Right atrium auricular region (tissue), 2 donors: Measurements from ENCODE around the gene CLEC4M. TPM values are rescaled to one million over a fixed set of nuclear protein-coding genes. Genes with fewer than 3 reads are reported as not detected.

Experiments used
- DNase-seq: peaks from one replicate; pipeline ENCODE4 v3.0.0-alpha.2; 2019; ENCODE audit warnings: low spot score
- H3K27ac ChIP-seq, 2 donors: fragments of 200-600 bp; sonication (generic); 1 replicate in 1 of 2; 2 replicates in 1 of 2; pipeline ENCODE4 v1.5.1; 2016 to 2019
- H3K27me3 ChIP-seq, 2 donors: fragments of 200-600 bp; sonication (generic); one replicate each; pipeline versions ENCODE4 v1.5.1 to v1.6.0; 2017 to 2019
- H3K36me3 ChIP-seq: fragments of 200-600 bp; sonication (generic); one replicate; pipeline ENCODE4 v1.5.1; 2016
- H3K4me1 ChIP-seq, 2 donors: fragments of 200-600 bp; sonication (generic); one replicate each; pipeline versions ENCODE4 v1.5.1 to v1.6.0; 2017 to 2019
- H3K4me3 ChIP-seq, 2 donors: fragments of 200-600 bp; sonication (generic); 1 replicate in 1 of 2; 2 replicates in 1 of 2; pipeline ENCODE4 v1.5.1; 2017 to 2019; ENCODE audit warnings: mild to moderate bottlenecking in 1 of 2, moderate library complexity in 1 of 2
- H3K9me3 ChIP-seq, 2 donors: fragments of 200-600 bp; sonication (generic); one replicate each; pipeline ENCODE4 v1.5.1; 2019
- total RNA-seq, 2 donors: library from RNA; depleted of rRNA; stranded (reverse); fragments of >200 nt; gene quantifications; one replicate each; pipeline ENCODE4 v1.1.0, GENCODE V29; 2016
- TF ChIP-seq, protein P1 (sequence below), 2 donors: fragments of 200-600 bp; sonication (generic); IDR thresholded peaks; one replicate each; pipeline ENCODE4 v1.5.1; 2019; ENCODE audit warnings: antibody characterized with exemption in 2 of 2

The CLEC4M gene, protein sequence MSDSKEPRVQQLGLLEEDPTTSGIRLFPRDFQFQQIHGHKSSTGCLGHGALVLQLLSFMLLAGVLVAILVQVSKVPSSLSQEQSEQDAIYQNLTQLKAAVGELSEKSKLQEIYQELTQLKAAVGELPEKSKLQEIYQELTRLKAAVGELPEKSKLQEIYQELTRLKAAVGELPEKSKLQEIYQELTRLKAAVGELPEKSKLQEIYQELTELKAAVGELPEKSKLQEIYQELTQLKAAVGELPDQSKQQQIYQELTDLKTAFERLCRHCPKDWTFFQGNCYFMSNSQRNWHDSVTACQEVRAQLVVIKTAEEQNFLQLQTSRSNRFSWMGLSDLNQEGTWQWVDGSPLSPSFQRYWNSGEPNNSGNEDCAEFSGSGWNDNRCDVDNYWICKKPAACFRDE
- total RNA-seq, result not detected

DNA sequence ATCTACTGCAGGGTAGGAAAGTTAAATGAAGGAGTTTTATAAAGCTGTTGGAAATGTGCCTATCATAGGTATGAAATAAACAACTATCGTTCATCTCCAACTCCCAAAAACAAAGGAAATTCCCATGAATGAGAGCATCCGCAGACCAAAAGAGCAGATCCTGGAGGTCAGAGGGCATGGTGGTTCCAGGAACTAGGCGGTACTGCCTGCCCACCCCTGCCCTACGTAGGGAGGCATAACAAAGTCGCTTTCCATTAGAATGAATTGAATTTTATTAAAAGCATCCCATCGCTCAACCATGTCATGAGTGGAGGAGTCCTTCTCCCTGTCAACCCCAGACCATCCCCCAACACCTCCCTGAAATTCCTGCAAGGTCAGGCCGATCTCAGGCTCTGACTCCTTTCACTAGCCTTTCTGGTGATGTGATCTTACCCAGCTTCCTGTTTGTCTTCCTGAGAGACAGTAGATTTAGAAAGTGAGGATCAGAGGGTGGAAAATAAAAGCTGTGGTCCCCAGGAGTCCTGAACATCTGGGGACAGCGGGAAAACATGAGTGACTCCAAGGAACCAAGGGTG, at the start of gene CLEC4M:
TSS of gene CLEC4M (plus strand) at position 525 of the 575 bp plus-strand sequence. CDS start at position 549, 24 bp downstream.
- Histone ChIP-seq H3K4me3 (no peak within 1 kb of the TSS), H3K4me1 (no peaks in the 10 kb centered on the region), H3K36me3 (no peaks in the 10 kb centered on the region), H3K27me3 (no peaks in the 10 kb centered on the region), H3K9me3 (peaks cover 0 to 24% of the 10 kb centered on the region in 2 donors), H3K27ac (no peak within 1 kb of the TSS)
- TF ChIP-seq, protein P1, sequence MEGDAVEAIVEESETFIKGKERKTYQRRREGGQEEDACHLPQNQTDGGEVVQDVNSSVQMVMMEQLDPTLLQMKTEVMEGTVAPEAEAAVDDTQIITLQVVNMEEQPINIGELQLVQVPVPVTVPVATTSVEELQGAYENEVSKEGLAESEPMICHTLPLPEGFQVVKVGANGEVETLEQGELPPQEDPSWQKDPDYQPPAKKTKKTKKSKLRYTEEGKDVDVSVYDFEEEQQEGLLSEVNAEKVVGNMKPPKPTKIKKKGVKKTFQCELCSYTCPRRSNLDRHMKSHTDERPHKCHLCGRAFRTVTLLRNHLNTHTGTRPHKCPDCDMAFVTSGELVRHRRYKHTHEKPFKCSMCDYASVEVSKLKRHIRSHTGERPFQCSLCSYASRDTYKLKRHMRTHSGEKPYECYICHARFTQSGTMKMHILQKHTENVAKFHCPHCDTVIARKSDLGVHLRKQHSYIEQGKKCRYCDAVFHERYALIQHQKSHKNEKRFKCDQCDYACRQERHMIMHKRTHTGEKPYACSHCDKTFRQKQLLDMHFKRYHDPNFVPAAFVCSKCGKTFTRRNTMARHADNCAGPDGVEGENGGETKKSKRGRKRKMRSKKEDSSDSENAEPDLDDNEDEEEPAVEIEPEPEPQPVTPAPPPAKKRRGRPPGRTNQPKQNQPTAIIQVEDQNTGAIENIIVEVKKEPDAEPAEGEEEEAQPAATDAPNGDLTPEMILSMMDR (IDR thresholded peaks at IDR 0.05), result no peak
- no peak for DNase-seq

DNA sequence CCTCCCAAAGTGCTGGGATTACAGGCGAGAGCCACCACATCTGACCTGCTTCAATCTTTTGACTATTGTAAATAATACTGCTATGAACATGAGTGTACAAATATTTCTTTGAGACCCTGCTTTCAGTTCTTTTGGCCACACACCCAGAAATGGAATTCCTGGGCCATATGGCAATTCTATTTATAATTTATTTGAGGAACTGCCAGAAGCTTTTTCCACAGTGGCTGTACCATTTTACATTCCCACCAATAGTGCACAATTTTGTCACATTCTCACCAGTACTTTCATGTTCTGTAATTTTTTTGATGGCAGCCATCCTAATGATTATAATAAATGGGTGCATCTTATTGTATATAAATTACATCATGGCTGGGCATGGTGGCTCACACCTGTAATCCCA, 47.4 kb upstream of the CLEC4M start:
- Histone ChIP-seq H3K27me3 (no peaks in the 10 kb centered on the region), H3K4me3 (no peak overlapping the region), H3K4me1 (no peaks in the 10 kb centered on the region), H3K36me3 (no peaks in the 10 kb centered on the region), H3K27ac (no peak overlapping the region), H3K9me3 (peaks cover 0 to 8% of the 10 kb centered on the region in 2 donors)
- no peak for DNase-seq
- TF ChIP-seq, protein P1 (IDR thresholded peaks at IDR 0.05), result no peak

DNA sequence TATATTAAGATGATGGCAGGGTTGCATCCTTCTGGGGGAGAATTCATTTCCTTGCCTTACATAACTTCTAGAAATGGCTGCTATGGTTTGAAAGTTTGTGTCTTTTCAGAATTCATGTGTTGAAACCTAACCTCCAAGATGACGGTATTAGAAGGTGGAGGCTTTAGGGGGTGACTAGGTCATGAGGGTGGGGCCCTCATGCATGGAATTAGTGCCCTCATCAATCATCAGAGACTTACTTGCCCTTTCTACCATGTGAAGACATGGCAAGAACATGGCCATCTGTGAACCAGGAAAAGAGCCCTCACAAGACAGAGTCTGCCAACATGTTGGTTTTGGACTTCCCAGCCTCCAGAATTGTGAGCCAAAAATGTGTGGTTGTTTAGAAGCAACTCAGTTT, 46.3 kb upstream of the CLEC4M start:
- TF ChIP-seq, protein P1 (IDR thresholded peaks at IDR 0.05), result no peak
- no peak overlapping the region for H3K27ac ChIP-seq
- H3K9me3 ChIP-seq, result peaks cover 0 to 8% of the 10 kb centered on the region in 2 donors
- no peak for DNase-seq
- H3K27me3 ChIP-seq, result no peaks in the 10 kb centered on the region
- H3K4me1 ChIP-seq, result no peaks in the 10 kb centered on the region
- H3K4me3 ChIP-seq, result no peak overlapping the region
- no peaks in the 10 kb centered on the region for H3K36me3 ChIP-seq

DNA sequence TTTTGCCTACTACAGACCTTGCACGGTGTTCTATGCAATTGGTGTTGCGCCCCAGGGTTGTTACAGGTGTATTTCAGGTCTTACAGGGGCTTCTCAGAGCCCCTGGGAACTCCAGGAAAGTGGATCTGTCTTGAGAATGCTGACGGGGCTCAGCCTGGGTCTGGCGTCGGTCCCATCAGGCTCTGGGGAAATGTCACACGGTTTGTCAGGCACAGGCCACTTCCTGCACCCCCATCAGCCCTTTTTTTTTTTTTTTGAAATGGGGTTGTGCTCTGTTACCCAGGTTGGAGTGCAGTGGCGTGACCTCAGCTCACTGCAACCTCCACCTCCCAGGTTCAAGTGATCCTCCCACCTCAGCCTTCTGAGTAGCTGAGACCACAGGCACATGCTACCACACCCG, 44.4 kb upstream of the CLEC4M start:
- Histone ChIP-seq H3K9me3 (peaks cover 0 to 8% of the 10 kb centered on the region in 2 donors), H3K36me3 (no peaks in the 10 kb centered on the region), H3K4me3 (no peak overlapping the region), H3K4me1 (no peaks in the 10 kb centered on the region), H3K27me3 (no peaks in the 10 kb centered on the region), H3K27ac (no peak overlapping the region)
- TF ChIP-seq, protein P1 (IDR thresholded peaks at IDR 0.05), result no peak
- DNase-seq, result no peak

DNA sequence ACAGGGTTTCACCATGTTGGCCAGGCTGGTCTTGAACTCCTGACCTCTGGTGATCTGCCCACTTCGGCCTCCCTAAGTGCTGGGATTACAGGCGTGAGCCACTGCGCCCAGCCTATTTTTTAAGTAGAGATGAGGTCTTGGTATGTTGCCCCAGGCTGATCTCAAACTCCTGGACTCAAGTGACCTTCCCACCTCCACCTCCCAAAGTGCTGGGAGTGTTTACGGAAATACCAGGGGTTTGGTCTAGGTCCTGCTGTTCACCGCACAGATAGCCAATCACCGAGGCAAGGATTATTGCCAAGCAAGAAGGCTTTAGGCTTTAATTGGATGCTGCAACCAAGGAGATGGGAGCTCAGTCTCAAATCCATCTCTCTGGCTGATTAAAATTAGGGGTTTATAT, 42.7 kb upstream of the CLEC4M start:
- H3K27ac ChIP-seq, result no peak overlapping the region
- TF ChIP-seq, protein P1 (IDR thresholded peaks at IDR 0.05), result no peak

More for the DNA sequence above, 42.7 kb upstream of the CLEC4M start:
- Histone ChIP-seq H3K9me3 (peaks cover 0 to 8% of the 10 kb centered on the region in 2 donors), H3K4me3 (no peak overlapping the region), H3K36me3 (no peaks in the 10 kb centered on the region), H3K27me3 (no peaks in the 10 kb centered on the region), H3K4me1 (no peaks in the 10 kb centered on the region)
- DNase-seq, result no peak
